ENCODE measurements around the gene NLRP14. TPM values are rescaled to one million over a fixed set of nuclear protein-coding genes. Genes with fewer than 3 reads are reported as not detected.

Gene NLRP14
- not detected in 2 replicates for total RNA-seq

GRCh38 chr11:7020183-7020917 is at the start of gene NLRP14, which contains the start of gene ZNF214:
TSS of gene NLRP14 (plus strand) at chr11:7020479. CDS start at chr11:7038587, 18,108 bp downstream.
TSS of gene ZNF214 (minus strand) at chr11:7020346. CDS start at chr11:7002835, 17,511 bp downstream.

GRCh38 chr11:7088921-7089320 is 68.6 kb downstream of the NLRP14 start, which contains the start of gene RBMXL2:
TSS of gene RBMXL2 (plus strand) at chr11:7088998. CDS start at chr11:7089121, 123 bp downstream.

Other genes starting within 250 kb of the NLRP14 start
- not detected in 2 replicates for gene OR2AG2, start 248.5 kb upstream of the NLRP14 start, total RNA-seq
- gene OR2AG1, start 237.5 kb upstream of the NLRP14 start, total RNA-seq: not detected in 2 replicates
- 0.07 TPM in 1 of 2 replicates, not detected in the other for gene OR6A2, start 220.8 kb upstream of the NLRP14 start, total RNA-seq
- not detected in 2 replicates for gene OR10A5, start 174.8 kb upstream of the NLRP14 start, total RNA-seq
- gene OR10A2, start 157.4 kb upstream of the NLRP14 start, total RNA-seq: not detected in 2 replicates
- not detected in 2 replicates for gene OR10A4, start 143.9 kb upstream of the NLRP14 start, total RNA-seq
- not detected in 2 replicates for gene OR2D2, start 128.0 kb upstream of the NLRP14 start, total RNA-seq
- gene OR2D3, start 99.5 kb upstream of the NLRP14 start, total RNA-seq: not detected in 2 replicates
- gene ZNF215, start 94.1 kb upstream of the NLRP14 start, total RNA-seq: 1.4 and 1.7 TPM in 2 replicates
- 0.44 TPM in 1 of 2 replicates, not detected in the other for gene ZNF214, start 133 bp upstream of the NLRP14 start, total RNA-seq
- gene RBMXL2, start 68.5 kb downstream of the NLRP14 start, total RNA-seq: not detected in 2 replicates
- 0.30 TPM in 1 of 2 replicates, not detected in the other for gene SYT9, start 231.4 kb downstream of the NLRP14 start, total RNA-seq